Right lung (tissue), 5 donors: ENCODE data around the gene PCCA. TPM values are rescaled to one million over a fixed set of nuclear protein-coding genes. Genes with fewer than 3 reads are reported as not detected.

ENCODE experiments used
- DNase-seq, 2 donors: peaks; one replicate each; pipeline ENCODE4 v3.0.0-alpha.2; 2013
- polyA plus RNA-seq, 5 donors: library from polyadenylated mRNA; unstranded; fragments of 120-200 nt; gene quantifications; one replicate each; pipeline versions ENCODE4 v1.2.1 to v1.2.3, GENCODE V29; 2013; ENCODE audit warnings: inconsistent platforms in 1 of 5, low replicate concordance in 1 of 5; ENCODE audit not compliant: insufficient read length in 5 of 5, insufficient read depth in 1 of 5

PCCA gene
- polyA plus RNA-seq, 5 donors: 31.4 to 46.6 (median 43.3) TPM

GRCh38 chr13:100397627-100398026 is 308.7 kb downstream of the PCCA start:
- no peak for DNase-seq

- no peak for DNase-seq
Measured at GRCh38 chr13:100398360-100398759, 309.5 kb downstream of the PCCA start.

GRCh38 chr13:100399455-100399854 is 310.6 kb downstream of the PCCA start:
- DNase-seq: no peak

- no peak for DNase-seq
Measured at GRCh38 chr13:100403675-100404074, 314.8 kb downstream of the PCCA start.

- no peak for DNase-seq
Measured at GRCh38 chr13:100409132-100409531, 320.2 kb downstream of the PCCA start.

GRCh38 chr13:100423375-100423774 is 334.5 kb downstream of the PCCA start:
- DNase-seq: no peak

GRCh38 chr13:100428986-100429385 is 340.1 kb downstream of the PCCA start:
- no peak for DNase-seq

- DNase-seq: no peak
Measured at GRCh38 chr13:100432611-100433010, 343.7 kb downstream of the PCCA start.

- no peak for DNase-seq
Measured at GRCh38 chr13:100433475-100433874, 344.6 kb downstream of the PCCA start.

- no peak for DNase-seq
Measured at GRCh38 chr13:100434010-100434763, 345.3 kb downstream of the PCCA start.

- DNase-seq: no peak
Measured at GRCh38 chr13:100436099-100436498, 347.2 kb downstream of the PCCA start.

GRCh38 chr13:100438059-100438788 is 349.3 kb downstream of the PCCA start:
- DNase-seq: no peak

- DNase-seq: no peak
Measured at GRCh38 chr13:100439247-100439970, 350.5 kb downstream of the PCCA start.

GRCh38 chr13:100440751-100441425 is 352.0 kb downstream of the PCCA start:
- DNase-seq: peak; percentile 29 to 30

- no peak for DNase-seq
Measured at GRCh38 chr13:100442095-100442832, 353.4 kb downstream of the PCCA start.

GRCh38 chr13:100443278-100443997 is 354.5 kb downstream of the PCCA start:
- no peak for DNase-seq

- no peak for DNase-seq
Measured at GRCh38 chr13:100443998-100444328, 355.1 kb downstream of the PCCA start.

- DNase-seq: no peak
Measured at GRCh38 chr13:100447831-100448230, 358.9 kb downstream of the PCCA start.

- DNase-seq: no peak
Measured at GRCh38 chr13:100451923-100452322, 363.0 kb downstream of the PCCA start.

- no peak for DNase-seq
Measured at GRCh38 chr13:100454876-100455275, 366.0 kb downstream of the PCCA start.

- DNase-seq: no peak
Measured at GRCh38 chr13:100458673-100459072, 369.8 kb downstream of the PCCA start.
